ENCODE results near the gene CA6.
"Not testable (repeated sequence)": the region's sequence is repeated elsewhere in the genome, so short reads cannot be mapped to it uniquely, and the experiment has no call there.

CA6 gene

GRCh38 chr1:8963963-8964362 lies 18.3 kb downstream of the CA6 start:
- WGBS (ENCODE audit: extremely low coverage, insufficient coverage, low lambda C conversion rate) = no CpG with 5 or more reads among the region's 8 CpGs
- H3K27ac ChIP-seq (ENCODE audit: low read depth, low read length) = no peak overlapping the region

DNA sequence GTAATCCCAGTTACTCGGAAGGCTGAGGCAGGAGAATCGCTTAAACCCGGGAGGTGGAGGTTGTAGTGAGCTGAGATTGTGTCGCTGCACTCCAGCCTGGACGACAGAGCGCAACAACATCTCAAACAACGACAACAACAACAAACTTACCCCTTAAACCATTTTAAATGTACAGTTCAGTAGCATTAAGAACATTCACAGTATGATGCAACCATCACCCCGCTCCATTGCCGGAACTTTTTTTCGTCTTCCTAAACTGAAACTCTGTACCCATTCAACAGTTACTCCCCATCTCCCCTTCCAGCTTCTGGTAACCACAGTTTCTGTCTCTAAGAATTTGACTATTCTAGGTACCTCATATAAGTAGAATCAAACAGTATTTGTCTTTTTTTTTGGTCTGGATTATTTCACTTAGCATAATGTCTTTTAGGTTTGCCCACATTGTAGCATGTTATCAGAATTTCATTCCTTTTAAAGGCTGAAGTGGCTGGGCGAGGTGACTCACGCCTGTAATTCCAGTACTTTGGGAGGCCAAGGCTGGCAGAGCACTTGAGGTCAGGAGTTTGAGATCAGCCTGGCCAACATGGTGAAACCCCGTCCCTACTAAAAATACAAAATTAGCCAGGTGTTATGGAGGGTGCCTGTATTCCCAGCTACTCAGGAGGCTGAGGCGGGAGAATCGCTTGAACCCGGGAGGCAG lies 19.6 kb downstream of the CA6 start:
- H3K4me2 ChIP-seq (ENCODE audit: low read length) = no peak overlapping the region
- no peaks in the 10 kb centered on the region for H3K4me1 ChIP-seq (ENCODE audit: control insufficient read depth, low read depth, low read length)
- H3K23ac ChIP-seq (ENCODE audit: low read length) = no peak overlapping the region
- no peak for DNase-seq
- no peaks in the 10 kb centered on the region for H3K27me3 ChIP-seq (ENCODE audit: insufficient read depth, low read length, poor library complexity)
- no peak overlapping the region for H3K4me3 ChIP-seq (ENCODE audit: low read length)
- no peak overlapping the region for H2BK120ac ChIP-seq (ENCODE audit: low read depth, low read length)
- H2BK15ac ChIP-seq (replicated peaks; ENCODE audit: low read depth) = no peak overlapping the region
- no peak overlapping the region for H3K27ac ChIP-seq (ENCODE audit: low read depth, low read length)
- H4K8ac ChIP-seq (ENCODE audit: low read depth, low read length) = no peak overlapping the region
- H3K18ac ChIP-seq (ENCODE audit: low read length) = no peak overlapping the region
- H3K36me3 ChIP-seq (ENCODE audit: control insufficient read depth, insufficient read depth, low read length) = no peaks in the 10 kb centered on the region
- H3K4ac ChIP-seq (ENCODE audit: low read depth, low read length) = no peak overlapping the region
- no peaks in the 10 kb centered on the region for H3K79me2 ChIP-seq (ENCODE audit: control insufficient read depth, insufficient read depth, low read length)
- no peak overlapping the region for H3K56ac ChIP-seq (ENCODE audit: low read length)
- H4K5ac ChIP-seq (ENCODE audit: low read length) = no peak overlapping the region
- no peak overlapping the region for H2BK5ac ChIP-seq (ENCODE audit: low read length)
- no peaks in the 10 kb centered on the region for H3K79me1 ChIP-seq (ENCODE audit: low read length)
- H2AK5ac ChIP-seq (ENCODE audit: low read length) = no peak overlapping the region
- H3K9ac ChIP-seq (ENCODE audit: low read length) = no peak overlapping the region
- WGBS (ENCODE audit: extremely low coverage, insufficient coverage, low lambda C conversion rate) = 100% methylated on average over 1 of the region's 16 CpGs

More at GRCh38 chr1:8963963-8964362, 18.3 kb downstream of the CA6 start:
- H3K79me2 ChIP-seq (ENCODE audit: control insufficient read depth, insufficient read depth, low read length) = no peaks in the 10 kb centered on the region
- no peak overlapping the region for H3K18ac ChIP-seq (ENCODE audit: low read length)
- no peak overlapping the region for H3K23ac ChIP-seq (ENCODE audit: low read length)
- H2BK5ac ChIP-seq (ENCODE audit: low read length) = no peak overlapping the region
- H2BK15ac ChIP-seq (replicated peaks; ENCODE audit: low read depth) = no peak overlapping the region
- no peak overlapping the region for H4K5ac ChIP-seq (ENCODE audit: low read length)
- no peak overlapping the region for H3K4me2 ChIP-seq (ENCODE audit: low read length)
- no peaks in the 10 kb centered on the region for H3K36me3 ChIP-seq (ENCODE audit: control insufficient read depth, insufficient read depth, low read length)
- no peak overlapping the region for H2BK120ac ChIP-seq (ENCODE audit: low read depth, low read length)
- H4K8ac ChIP-seq (ENCODE audit: low read depth, low read length) = no peak overlapping the region
- no peak for DNase-seq
- H3K27me3 ChIP-seq (ENCODE audit: insufficient read depth, low read length, poor library complexity) = no peaks in the 10 kb centered on the region
- H3K79me1 ChIP-seq (ENCODE audit: low read length) = no peaks in the 10 kb centered on the region
- no peaks in the 10 kb centered on the region for H3K4me1 ChIP-seq (ENCODE audit: control insufficient read depth, low read depth, low read length)
- H3K4me3 ChIP-seq (ENCODE audit: low read length) = no peak overlapping the region
- no peak overlapping the region for H3K56ac ChIP-seq (ENCODE audit: low read length)
- H3K4ac ChIP-seq (ENCODE audit: low read depth, low read length) = no peak overlapping the region
- H2AK5ac ChIP-seq (ENCODE audit: low read length) = no peak overlapping the region
- no peak overlapping the region for H3K9ac ChIP-seq (ENCODE audit: low read length)

DNA sequence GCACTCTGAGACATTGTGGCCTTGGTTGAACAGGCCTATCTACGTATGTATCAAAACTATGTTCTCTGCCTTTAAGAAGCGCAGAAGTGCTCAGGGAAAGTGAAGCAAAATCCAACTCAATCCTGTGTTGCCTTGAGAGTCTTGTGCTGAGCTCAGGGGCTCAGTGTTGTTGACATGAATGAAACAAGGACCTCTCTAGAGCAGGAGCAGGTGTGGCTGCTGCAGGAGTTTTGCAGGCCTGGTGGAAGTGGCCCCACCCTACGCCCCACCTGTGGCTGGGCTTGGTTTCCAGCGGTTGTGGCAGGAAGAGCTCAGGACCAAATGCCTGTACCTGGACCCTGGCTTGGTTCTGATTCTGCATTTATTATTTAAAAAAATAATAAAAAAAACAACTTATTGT lies 20.9 kb downstream of the CA6 start:
- no peak overlapping the region for H3K27ac ChIP-seq (ENCODE audit: low read depth, low read length)
- no peak overlapping the region for H3K4ac ChIP-seq (ENCODE audit: low read depth, low read length)
- no peak overlapping the region for H2BK5ac ChIP-seq (ENCODE audit: low read length)
- no peak overlapping the region for H4K8ac ChIP-seq (ENCODE audit: low read depth, low read length)
- DNase-seq = no peak
- no peak overlapping the region for H3K4me2 ChIP-seq (ENCODE audit: low read length)
- H2AK5ac ChIP-seq (ENCODE audit: low read length) = no peak overlapping the region
- no peak overlapping the region for H3K4me3 ChIP-seq (ENCODE audit: low read length)
- H3K4me1 ChIP-seq (ENCODE audit: control insufficient read depth, low read depth, low read length) = no peaks in the 10 kb centered on the region
- H3K9ac ChIP-seq (ENCODE audit: low read length) = no peak overlapping the region
- H3K79me2 ChIP-seq (ENCODE audit: control insufficient read depth, insufficient read depth, low read length) = no peaks in the 10 kb centered on the region
- no CpG with 5 or more reads among the region's 4 CpGs for WGBS (ENCODE audit: extremely low coverage, insufficient coverage, low lambda C conversion rate)
- no peak overlapping the region for H4K5ac ChIP-seq (ENCODE audit: low read length)
- H3K36me3 ChIP-seq (ENCODE audit: control insufficient read depth, insufficient read depth, low read length) = no peaks in the 10 kb centered on the region
- H3K23ac ChIP-seq (ENCODE audit: low read length) = no peak overlapping the region
- no peak overlapping the region for H3K56ac ChIP-seq (ENCODE audit: low read length)
- no peaks in the 10 kb centered on the region for H3K27me3 ChIP-seq (ENCODE audit: insufficient read depth, low read length, poor library complexity)
- H3K79me1 ChIP-seq (ENCODE audit: low read length) = no peaks in the 10 kb centered on the region
- H3K18ac ChIP-seq (ENCODE audit: low read length) = no peak overlapping the region
- H2BK15ac ChIP-seq (replicated peaks; ENCODE audit: low read depth) = no peak overlapping the region
- H2BK120ac ChIP-seq (ENCODE audit: low read depth, low read length) = no peak overlapping the region

DNA sequence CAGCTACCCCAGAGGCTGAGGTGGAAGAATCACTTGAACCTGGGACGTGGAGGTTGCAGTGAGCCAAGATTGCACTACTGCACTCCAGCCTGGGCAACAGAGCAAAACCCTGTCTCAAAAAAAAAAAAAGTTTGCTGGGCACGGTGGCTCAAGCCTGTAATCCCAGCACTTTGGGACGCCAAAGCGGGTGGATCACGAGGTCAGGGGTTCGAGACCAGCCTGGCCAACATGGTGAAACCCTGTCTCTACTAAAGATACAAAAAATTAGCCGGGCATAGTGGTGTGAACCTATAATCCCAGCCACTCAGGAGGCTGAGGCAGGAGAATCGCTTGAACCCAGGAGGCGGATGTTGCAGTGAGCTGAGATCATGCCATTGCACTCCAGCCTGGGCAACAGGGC lies 23.2 kb downstream of the CA6 start:
- H3K9ac ChIP-seq (ENCODE audit: low read length); H3K4me2 ChIP-seq (ENCODE audit: low read length); H3K23ac ChIP-seq (ENCODE audit: low read length); H4K8ac ChIP-seq (ENCODE audit: low read depth, low read length); DNase-seq; H3K56ac ChIP-seq (ENCODE audit: low read length); H4K5ac ChIP-seq (ENCODE audit: low read length); H3K4me1 ChIP-seq (ENCODE audit: control insufficient read depth, low read depth, low read length); H3K18ac ChIP-seq (ENCODE audit: low read length); H3K27ac ChIP-seq (ENCODE audit: low read depth, low read length); H2BK5ac ChIP-seq (ENCODE audit: low read length); H3K4me3 ChIP-seq (ENCODE audit: low read length); H3K79me2 ChIP-seq (ENCODE audit: control insufficient read depth, insufficient read depth, low read length); H2BK15ac ChIP-seq (replicated peaks; ENCODE audit: low read depth); H2BK120ac ChIP-seq (ENCODE audit: low read depth, low read length); H3K4ac ChIP-seq (ENCODE audit: low read depth, low read length); H3K79me1 ChIP-seq (ENCODE audit: low read length); H2AK5ac ChIP-seq (ENCODE audit: low read length); H3K36me3 ChIP-seq (ENCODE audit: control insufficient read depth, insufficient read depth, low read length); H3K27me3 ChIP-seq (ENCODE audit: insufficient read depth, low read length, poor library complexity): not testable (repeated sequence)
- no CpG with 5 or more reads among the region's 9 CpGs for WGBS (ENCODE audit: extremely low coverage, insufficient coverage, low lambda C conversion rate)

DNA sequence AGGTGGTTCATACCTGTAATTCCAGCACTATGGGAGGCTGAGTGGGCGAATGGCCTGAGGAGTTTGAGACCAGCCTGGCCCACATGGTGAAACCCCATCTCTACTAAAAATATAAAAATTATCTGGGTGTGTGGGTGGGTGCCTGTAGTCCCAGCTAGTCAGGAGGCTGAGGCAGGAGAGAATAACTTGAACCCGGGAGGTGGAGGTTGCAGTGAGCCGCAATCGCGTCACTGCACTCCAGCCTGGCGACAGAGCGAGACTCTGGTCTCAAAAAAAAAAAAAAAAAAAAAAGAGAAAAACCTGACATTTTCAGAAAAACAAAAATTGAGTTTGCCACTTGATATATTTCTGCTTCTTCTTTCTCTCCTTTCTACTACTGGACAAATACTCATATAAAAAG lies 24.3 kb downstream of the CA6 start:
- no peak overlapping the region for H4K5ac ChIP-seq (ENCODE audit: low read length)
- H2BK15ac ChIP-seq (replicated peaks; ENCODE audit: low read depth) = no peak overlapping the region
- no peaks in the 10 kb centered on the region for H3K79me1 ChIP-seq (ENCODE audit: low read length)
- H3K4me3 ChIP-seq (ENCODE audit: low read length) = no peak overlapping the region
- no peak overlapping the region for H3K56ac ChIP-seq (ENCODE audit: low read length)
- H3K27me3 ChIP-seq (ENCODE audit: insufficient read depth, low read length, poor library complexity) = no peaks in the 10 kb centered on the region
- no peak for DNase-seq
- H2BK5ac ChIP-seq (ENCODE audit: low read length) = no peak overlapping the region
- no peaks in the 10 kb centered on the region for H3K4me1 ChIP-seq (ENCODE audit: control insufficient read depth, low read depth, low read length)
- H3K4me2 ChIP-seq (ENCODE audit: low read length) = no peak overlapping the region
- H3K4ac ChIP-seq (ENCODE audit: low read depth, low read length) = no peak overlapping the region
- no peak overlapping the region for H3K9ac ChIP-seq (ENCODE audit: low read length)
- H3K18ac ChIP-seq (ENCODE audit: low read length) = no peak overlapping the region
- no peaks in the 10 kb centered on the region for H3K79me2 ChIP-seq (ENCODE audit: control insufficient read depth, insufficient read depth, low read length)
- H2BK120ac ChIP-seq (ENCODE audit: low read depth, low read length) = no peak overlapping the region
- no peak overlapping the region for H4K8ac ChIP-seq (ENCODE audit: low read depth, low read length)
- H2AK5ac ChIP-seq (ENCODE audit: low read length) = no peak overlapping the region
- no peaks in the 10 kb centered on the region for H3K36me3 ChIP-seq (ENCODE audit: control insufficient read depth, insufficient read depth, low read length)
- WGBS (ENCODE audit: extremely low coverage, insufficient coverage, low lambda C conversion rate) = no CpG with 5 or more reads among the region's 7 CpGs
- H3K27ac ChIP-seq (ENCODE audit: low read depth, low read length) = no peak overlapping the region
- H3K23ac ChIP-seq (ENCODE audit: low read length) = no peak overlapping the region

- DNase-seq = no peak
- H3K79me2 ChIP-seq (ENCODE audit: control insufficient read depth, insufficient read depth, low read length) = no peaks in the 10 kb centered on the region
- no peak overlapping the region for H2BK15ac ChIP-seq (replicated peaks; ENCODE audit: low read depth)
- H3K23ac ChIP-seq (ENCODE audit: low read length) = no peak overlapping the region
- H4K8ac ChIP-seq (ENCODE audit: low read depth, low read length) = no peak overlapping the region
- H3K4me1 ChIP-seq (ENCODE audit: control insufficient read depth, low read depth, low read length) = no peaks in the 10 kb centered on the region
- H3K56ac ChIP-seq (ENCODE audit: low read length) = no peak overlapping the region
- no peak overlapping the region for H3K9ac ChIP-seq (ENCODE audit: low read length)
- H3K27me3 ChIP-seq (ENCODE audit: insufficient read depth, low read length, poor library complexity) = no peaks in the 10 kb centered on the region
- no peak overlapping the region for H4K5ac ChIP-seq (ENCODE audit: low read length)
- H3K4me2 ChIP-seq (ENCODE audit: low read length) = no peak overlapping the region
- H3K36me3 ChIP-seq (ENCODE audit: control insufficient read depth, insufficient read depth, low read length) = no peaks in the 10 kb centered on the region
- H3K4ac ChIP-seq (ENCODE audit: low read depth, low read length) = no peak overlapping the region
- no peak overlapping the region for H2AK5ac ChIP-seq (ENCODE audit: low read length)
- no peaks in the 10 kb centered on the region for H3K79me1 ChIP-seq (ENCODE audit: low read length)
- no peak overlapping the region for H3K18ac ChIP-seq (ENCODE audit: low read length)
- no peak overlapping the region for H3K4me3 ChIP-seq (ENCODE audit: low read length)
- WGBS (ENCODE audit: extremely low coverage, insufficient coverage, low lambda C conversion rate) = no CpG with 5 or more reads among the region's 9 CpGs
- no peak overlapping the region for H2BK120ac ChIP-seq (ENCODE audit: low read depth, low read length)
- H3K27ac ChIP-seq (ENCODE audit: low read depth, low read length) = no peak overlapping the region
- no peak overlapping the region for H2BK5ac ChIP-seq (ENCODE audit: low read length)
Observed at GRCh38 chr1:8970870-8971337, 25.2 kb downstream of the CA6 start.

Data from mesendoderm (in vitro differentiated cells).